GM12878 (cell line): ENCODE measurements around the gene TTC23L. TPM values are rescaled to one million over a fixed set of nuclear protein-coding genes. Genes with fewer than 3 reads are reported as not detected.

Experiments used
- BHLHE40 ChIP-seq, 2 experiments: fragments of 450-650 bp in 1 of 2; IDR thresholded peaks; 2 replicates each; pipeline ENCODE4 v1.6.1; 2011 to 2017; ENCODE audit warnings: low read depth in 2 of 2, borderline replicate concordance in 1 of 2, improper control_type of control experiment in 1 of 2, low read length in 1 of 2, mild to moderate bottlenecking in 1 of 2
- CBX5 ChIP-seq: sonication (generic); IDR thresholded peaks from 2 replicates; pipeline ENCODE4 v1.6.1; 2016; ENCODE audit warnings: low read depth, moderate library complexity, mild to moderate bottlenecking, inconsistent platforms
- DPF2 ChIP-seq: fragments of 450-650 bp; IDR thresholded peaks from 2 replicates; pipeline ENCODE4 v1.6.1; 2017; ENCODE audit warnings: mild to moderate bottlenecking
- EED ChIP-seq: sonication (generic); IDR thresholded peaks from 2 replicates; pipeline ENCODE4 v1.6.1; 2016; ENCODE audit warnings: antibody characterized with exemption, low read depth
- HDAC2 ChIP-seq: fragments of 200-600 bp; sonication (generic); IDR thresholded peaks from 2 replicates; pipeline ENCODE4 v1.6.1; 2017
- JUNB ChIP-seq: IDR thresholded peaks from 2 replicates; pipeline ENCODE4 v1.6.1; 2016; ENCODE audit warnings: antibody characterized with exemption, mild to moderate bottlenecking
- LARP7 ChIP-seq: fragments of 450-650 bp; IDR thresholded peaks from 2 replicates; pipeline ENCODE4 v1.6.1; 2017; ENCODE audit warnings: mild to moderate bottlenecking
- MYB ChIP-seq: fragments of 150-350 bp; IDR thresholded peaks from 2 replicates; pipeline ENCODE4 v1.6.1; 2014; ENCODE audit warnings: mild to moderate bottlenecking, low read depth, low read length, borderline replicate concordance
- PAX5 ChIP-seq: IDR thresholded peaks from 2 replicates; pipeline ENCODE4 v1.6.1; 2011; ENCODE audit warnings: low read depth, low read length, borderline replicate concordance
- PML ChIP-seq: IDR thresholded peaks from 2 replicates; pipeline ENCODE4 v1.6.1; 2012; ENCODE audit warnings: low read length, inconsistent platforms
- POLR2A ChIP-seq: IDR thresholded peaks from 2 replicates; pipeline ENCODE4 v1.6.1; 2011; ENCODE audit warnings: low read depth, mild to moderate bottlenecking, low read length
- RUNX3 ChIP-seq: IDR thresholded peaks from 2 replicates; pipeline ENCODE4 v1.6.1; 2012; ENCODE audit warnings: low read length, inconsistent platforms
- SP1 ChIP-seq: IDR thresholded peaks from one replicate; pipeline ENCODE4 v1.6.1; 2011; ENCODE audit warnings: low read depth, low read length
- TAF1 ChIP-seq: IDR thresholded peaks from 2 replicates; pipeline ENCODE4 v1.6.1; 2011; ENCODE audit warnings: mild to moderate bottlenecking, low read depth, low read length, borderline replicate concordance
- TARDBP ChIP-seq: IDR thresholded peaks from 2 replicates; pipeline ENCODE4 v1.6.1; 2016; ENCODE audit warnings: borderline replicate concordance
- YY1 ChIP-seq: IDR thresholded peaks from 2 replicates; pipeline ENCODE4 v1.6.1; 2011; ENCODE audit warnings: low read depth, mild to moderate bottlenecking, low read length
- ZNF274 ChIP-seq: IDR thresholded peaks from one replicate; pipeline ENCODE4 v1.8.0; 2011; ENCODE audit not compliant: insufficient read length, insufficient read depth
- polyA plus RNA-seq, 11 experiments: library from polyadenylated mRNA; depleted of rRNA in 4 of 11; unstranded in 6 of 11; stranded (reverse) in 5 of 11; fragments of >200 nt; fragmentation: Nextera tagmentation in 4 of 11; fragmentation: Illumina TruSeq in 1 of 11; extraction: Ambion mirVana in 4 of 11; extraction: Trizol in 1 of 11; gene quantifications; 1 replicate in 1 of 11; 2 replicates in 10 of 11; pipeline versions ENCODE4 v1.2.1 to v1.2.3, GENCODE V29; 2011 to 2016; ENCODE audit warnings: inconsistent platforms in 2 of 11, missing spikeins in 2 of 11, low read depth in 1 of 11
- total RNA-seq, 4 experiments: library from RNA; depleted of rRNA in 3 of 4; stranded (reverse); fragments of >200 nt in 3 of 4; fragmentation: Illumina TruSeq in 1 of 4; extraction: Trizol in 1 of 4; gene quantifications; 2 replicates each; pipeline versions ENCODE4 v1.2.1 to v1.2.3, GENCODE V29; 2013 to 2021
- TF ChIP-seq, protein P1 (sequence below): IDR thresholded peaks from 2 replicates; pipeline ENCODE4 v1.6.1; 2011; ENCODE audit warnings: borderline replicate concordance, low read depth, mild to moderate bottlenecking, moderate library complexity, low read length; ENCODE audit not compliant: insufficient read depth, poor library complexity, severe bottlenecking
- TF ChIP-seq, protein P2 (sequence below): IDR thresholded peaks from 2 replicates; pipeline ENCODE4 v1.6.1; 2011; ENCODE audit warnings: low read depth, low read length, improper control_type of control experiment, borderline replicate concordance
- TF ChIP-seq, protein P3 (sequence below): fragments of 450-650 bp; conservative IDR thresholded peaks from 2 replicates; pipeline ENCODE4 v1.6.1; 2017; ENCODE audit warnings: mild to moderate bottlenecking, moderate library complexity
- TF ChIP-seq, protein P4 (sequence below): fragments of 450-650 bp; IDR thresholded peaks from 2 replicates; pipeline ENCODE4 v1.6.1; 2016; ENCODE audit warnings: mild to moderate bottlenecking

TTC23L gene
- total and polyA plus RNA-seq, 10 of the 15 experiments (the other 5 are each of a cell fraction or from before 2014, with no cell fraction given), result 0.09 to 0.34 TPM; not detected in 8

DNA sequence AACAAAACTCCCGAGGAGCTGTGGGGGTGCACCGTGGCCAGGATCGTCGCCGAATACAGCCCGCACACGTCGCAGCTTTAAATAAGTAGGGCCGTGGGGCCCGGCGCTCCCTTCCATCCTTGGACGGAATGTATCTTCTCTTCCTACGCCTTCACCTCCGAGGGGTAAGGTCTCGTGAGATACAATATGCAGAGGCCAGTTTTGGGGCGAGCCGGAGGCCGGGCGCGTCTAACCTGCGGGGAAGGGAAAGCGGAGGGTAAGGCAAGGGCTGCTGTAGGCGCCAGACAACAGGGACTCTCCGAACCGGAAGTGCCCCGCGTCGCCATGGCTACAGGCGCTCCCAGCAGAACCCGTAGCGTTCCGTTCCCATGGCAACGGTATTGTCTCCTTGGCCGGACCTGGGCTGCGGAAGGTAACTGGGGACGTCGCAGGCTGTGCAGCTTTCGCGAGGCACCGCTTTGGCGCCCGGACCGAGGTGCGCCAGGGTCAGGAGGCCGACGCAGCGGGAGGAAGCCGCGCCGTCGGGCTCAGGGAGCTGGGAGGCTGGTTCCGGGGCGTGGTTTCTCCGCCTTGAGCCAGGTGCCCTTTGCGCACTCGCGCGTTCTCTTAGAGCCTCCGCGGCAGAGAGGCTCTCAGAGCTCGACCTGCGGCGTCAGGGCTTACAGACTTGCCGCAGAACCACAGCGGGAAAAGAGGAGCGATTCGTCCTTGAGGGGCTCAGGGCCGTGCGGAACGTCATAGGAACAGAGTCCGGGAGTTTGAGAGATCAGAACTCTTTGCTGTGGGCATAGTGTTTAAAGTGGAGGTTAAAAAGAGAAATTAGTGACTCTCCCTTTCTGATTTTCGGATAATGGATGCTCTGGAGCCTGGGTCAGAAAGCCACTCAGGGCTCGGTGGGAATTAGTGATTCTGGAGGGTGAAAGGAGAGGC is at the start of gene TTC23L (continued):
- peak; percentile 76; the same call in 1 of the 2 replicates for TF ChIP-seq HDAC2
- TF ChIP-seq RUNX3, result peak; percentile 44
- TF ChIP-seq PAX5, result peak; percentile 52; the same call in 1 of the 2 replicates
- peak; percentile 57; the same call in 1 of the 2 replicates for TF ChIP-seq TARDBP
- no peak for TF ChIP-seq ZNF274
- TF ChIP-seq, protein P1, sequence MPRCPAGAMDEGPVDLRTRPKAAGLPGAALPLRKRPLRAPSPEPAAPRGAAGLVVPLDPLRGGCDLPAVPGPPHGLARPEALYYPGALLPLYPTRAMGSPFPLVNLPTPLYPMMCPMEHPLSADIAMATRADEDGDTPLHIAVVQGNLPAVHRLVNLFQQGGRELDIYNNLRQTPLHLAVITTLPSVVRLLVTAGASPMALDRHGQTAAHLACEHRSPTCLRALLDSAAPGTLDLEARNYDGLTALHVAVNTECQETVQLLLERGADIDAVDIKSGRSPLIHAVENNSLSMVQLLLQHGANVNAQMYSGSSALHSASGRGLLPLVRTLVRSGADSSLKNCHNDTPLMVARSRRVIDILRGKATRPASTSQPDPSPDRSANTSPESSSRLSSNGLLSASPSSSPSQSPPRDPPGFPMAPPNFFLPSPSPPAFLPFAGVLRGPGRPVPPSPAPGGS, result no peak
- TF ChIP-seq TAF1, result peak; percentile 65; the same call in 1 of the 2 replicates
- no peak for TF ChIP-seq CBX5
- TF ChIP-seq JUNB, result no peak
- peak; percentile 83 for TF ChIP-seq POLR2A
- TF ChIP-seq, protein P2, sequence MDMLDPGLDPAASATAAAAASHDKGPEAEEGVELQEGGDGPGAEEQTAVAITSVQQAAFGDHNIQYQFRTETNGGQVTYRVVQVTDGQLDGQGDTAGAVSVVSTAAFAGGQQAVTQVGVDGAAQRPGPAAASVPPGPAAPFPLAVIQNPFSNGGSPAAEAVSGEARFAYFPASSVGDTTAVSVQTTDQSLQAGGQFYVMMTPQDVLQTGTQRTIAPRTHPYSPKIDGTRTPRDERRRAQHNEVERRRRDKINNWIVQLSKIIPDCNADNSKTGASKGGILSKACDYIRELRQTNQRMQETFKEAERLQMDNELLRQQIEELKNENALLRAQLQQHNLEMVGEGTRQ, result no peak
- peak; percentile 84; the same call in 1 of the 2 replicates for TF ChIP-seq LARP7
- no peak for TF ChIP-seq PML
- TF ChIP-seq DPF2, result peak; percentile 23; the same call in 1 of the 2 replicates
- TF ChIP-seq, protein P3, sequence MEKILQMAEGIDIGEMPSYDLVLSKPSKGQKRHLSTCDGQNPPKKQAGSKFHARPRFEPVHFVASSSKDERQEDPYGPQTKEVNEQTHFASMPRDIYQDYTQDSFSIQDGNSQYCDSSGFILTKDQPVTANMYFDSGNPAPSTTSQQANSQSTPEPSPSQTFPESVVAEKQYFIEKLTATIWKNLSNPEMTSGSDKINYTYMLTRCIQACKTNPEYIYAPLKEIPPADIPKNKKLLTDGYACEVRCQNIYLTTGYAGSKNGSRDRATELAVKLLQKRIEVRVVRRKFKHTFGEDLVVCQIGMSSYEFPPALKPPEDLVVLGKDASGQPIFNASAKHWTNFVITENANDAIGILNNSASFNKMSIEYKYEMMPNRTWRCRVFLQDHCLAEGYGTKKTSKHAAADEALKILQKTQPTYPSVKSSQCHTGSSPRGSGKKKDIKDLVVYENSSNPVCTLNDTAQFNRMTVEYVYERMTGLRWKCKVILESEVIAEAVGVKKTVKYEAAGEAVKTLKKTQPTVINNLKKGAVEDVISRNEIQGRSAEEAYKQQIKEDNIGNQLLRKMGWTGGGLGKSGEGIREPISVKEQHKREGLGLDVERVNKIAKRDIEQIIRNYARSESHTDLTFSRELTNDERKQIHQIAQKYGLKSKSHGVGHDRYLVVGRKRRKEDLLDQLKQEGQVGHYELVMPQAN, result peak; percentile 68
- TF ChIP-seq BHLHE40 (IDR thresholded peaks at IDR 0.05; ENCODE audit: borderline replicate concordance in 1 of 2, low read depth in 2 of 2, low read length in 1 of 2), result peak in 1 of 2 experiments; percentile 16; a peak in 2 of 4 replicates
- TF ChIP-seq MYB, result no peak
- TF ChIP-seq, protein P4, sequence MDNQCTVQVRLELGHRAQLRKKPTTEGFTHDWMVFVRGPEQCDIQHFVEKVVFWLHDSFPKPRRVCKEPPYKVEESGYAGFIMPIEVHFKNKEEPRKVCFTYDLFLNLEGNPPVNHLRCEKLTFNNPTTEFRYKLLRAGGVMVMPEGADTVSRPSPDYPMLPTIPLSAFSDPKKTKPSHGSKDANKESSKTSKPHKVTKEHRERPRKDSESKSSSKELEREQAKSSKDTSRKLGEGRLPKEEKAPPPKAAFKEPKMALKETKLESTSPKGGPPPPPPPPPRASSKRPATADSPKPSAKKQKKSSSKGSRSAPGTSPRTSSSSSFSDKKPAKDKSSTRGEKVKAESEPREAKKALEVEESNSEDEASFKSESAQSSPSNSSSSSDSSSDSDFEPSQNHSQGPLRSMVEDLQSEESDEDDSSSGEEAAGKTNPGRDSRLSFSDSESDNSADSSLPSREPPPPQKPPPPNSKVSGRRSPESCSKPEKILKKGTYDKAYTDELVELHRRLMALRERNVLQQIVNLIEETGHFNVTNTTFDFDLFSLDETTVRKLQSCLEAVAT, result 0 out of 2 replicates have a peak, but pooled peaks have one; percentile 42
- TF ChIP-seq EED, result no peak
- peak; percentile 47 for TF ChIP-seq SP1
- TF ChIP-seq YY1, result no peak
